GM23338 (cell line): Measurements from ENCODE around the gene NUFIP2.

ENCODE experiments used
- CREB1 ChIP-seq: fragments of 250-450 bp; sonication (Bioruptor Pico); IDR thresholded peaks from 2 replicates; pipeline ENCODE4 v1.5.0; 2020; ENCODE audit warnings: low read depth, mild to moderate bottlenecking, moderate library complexity
- CTCF ChIP-seq, 2 experiments: fragments of 200-600 bp in 1 of 2; sonication (generic) in 1 of 2; conservative IDR thresholded peaks; 2 replicates each; pipeline versions ENCODE4 v1.5.1 to v1.6.1; 2016 to 2017; ENCODE audit warnings: antibody characterized with exemption in 2 of 2, low read depth in 2 of 2, mild to moderate bottlenecking in 2 of 2, moderate library complexity in 1 of 2
- ETS1 ChIP-seq: IDR thresholded peaks from 2 replicates; pipeline ENCODE4 v1.6.1; 2016; ENCODE audit warnings: antibody characterized with exemption
- EZH2 ChIP-seq: fragments of 200-600 bp; sonication (generic); IDR thresholded peaks from one replicate; pipeline ENCODE4 v1.8.0; 2017; ENCODE audit warnings: antibody characterized with exemption, mild to moderate bottlenecking, low read depth; ENCODE audit not compliant: unreplicated experiment
- EZH2phosphoT487 ChIP-seq: fragments of 200-600 bp; sonication (generic); IDR thresholded peaks from one replicate; pipeline ENCODE4 v1.8.1; 2018; ENCODE audit warnings: antibody characterized with exemption; ENCODE audit not compliant: unreplicated experiment
- JUNB ChIP-seq: IDR thresholded peaks from one replicate; pipeline ENCODE4 v1.6.1; 2016; ENCODE audit warnings: antibody characterized with exemption; ENCODE audit not compliant: unreplicated experiment
- NANOG ChIP-seq: IDR thresholded peaks from 2 replicates; pipeline ENCODE4 v1.6.1; 2016; ENCODE audit warnings: antibody characterized with exemption, borderline replicate concordance
- POLR2AphosphoS5 ChIP-seq: IDR thresholded peaks from 2 replicates; pipeline ENCODE4 v1.6.1; 2016; ENCODE audit warnings: antibody characterized with exemption, low read depth
- REST ChIP-seq: IDR thresholded peaks from one replicate; pipeline ENCODE4 v1.6.1; 2018; ENCODE audit warnings: antibody characterized with exemption; ENCODE audit not compliant: unreplicated experiment
- STAT1 ChIP-seq: IDR thresholded peaks from one replicate; pipeline ENCODE4 v1.6.1; 2016; ENCODE audit warnings: antibody characterized with exemption; ENCODE audit not compliant: unreplicated experiment
- ZNF114 ChIP-seq: fragments of 250-450 bp; sonication (Bioruptor Pico); IDR thresholded peaks from 2 replicates; pipeline ENCODE4 v1.5.0; 2020; ENCODE audit warnings: mild to moderate bottlenecking, moderate library complexity
- ZNF331 ChIP-seq: fragments of 250-450 bp; sonication (Bioruptor Pico); IDR thresholded peaks from 2 replicates; pipeline ENCODE4 v1.5.0; 2020; ENCODE audit warnings: low read depth, mild to moderate bottlenecking, moderate library complexity
- ZNF462 ChIP-seq: fragments of 250-450 bp; sonication (Bioruptor Pico); IDR thresholded peaks from 2 replicates; pipeline ENCODE4 v1.5.0; 2020; ENCODE audit warnings: mild to moderate bottlenecking, moderate library complexity

- TF ChIP-seq CTCF (conservative IDR thresholded peaks at IDR 0.05; ENCODE audit: low read depth in 2 of 2) (no peak), EZH2 (no peak), POLR2AphosphoS5 (no peak), ZNF331 (no peak), JUNB (no peak), REST (no peak), EZH2phosphoT487 (no peak), CREB1 (no peak), STAT1 (no peak), NANOG (no peak), ETS1 (no peak), ZNF114 (CRISPR knock-in tag) (no peak), ZNF462 (no peak)
Measured at GRCh38 chr17:29214215-29215146, 79.5 kb downstream of the NUFIP2 start.
